ENCODE data around the gene HP1BP3. TPM values are rescaled to one million over a fixed set of nuclear protein-coding genes. Genes with fewer than 3 reads are reported as not detected.

HP1BP3 gene
- total RNA-seq, 4 donors from 2014 or later = 138 to 202 (median 148) TPM

DNA sequence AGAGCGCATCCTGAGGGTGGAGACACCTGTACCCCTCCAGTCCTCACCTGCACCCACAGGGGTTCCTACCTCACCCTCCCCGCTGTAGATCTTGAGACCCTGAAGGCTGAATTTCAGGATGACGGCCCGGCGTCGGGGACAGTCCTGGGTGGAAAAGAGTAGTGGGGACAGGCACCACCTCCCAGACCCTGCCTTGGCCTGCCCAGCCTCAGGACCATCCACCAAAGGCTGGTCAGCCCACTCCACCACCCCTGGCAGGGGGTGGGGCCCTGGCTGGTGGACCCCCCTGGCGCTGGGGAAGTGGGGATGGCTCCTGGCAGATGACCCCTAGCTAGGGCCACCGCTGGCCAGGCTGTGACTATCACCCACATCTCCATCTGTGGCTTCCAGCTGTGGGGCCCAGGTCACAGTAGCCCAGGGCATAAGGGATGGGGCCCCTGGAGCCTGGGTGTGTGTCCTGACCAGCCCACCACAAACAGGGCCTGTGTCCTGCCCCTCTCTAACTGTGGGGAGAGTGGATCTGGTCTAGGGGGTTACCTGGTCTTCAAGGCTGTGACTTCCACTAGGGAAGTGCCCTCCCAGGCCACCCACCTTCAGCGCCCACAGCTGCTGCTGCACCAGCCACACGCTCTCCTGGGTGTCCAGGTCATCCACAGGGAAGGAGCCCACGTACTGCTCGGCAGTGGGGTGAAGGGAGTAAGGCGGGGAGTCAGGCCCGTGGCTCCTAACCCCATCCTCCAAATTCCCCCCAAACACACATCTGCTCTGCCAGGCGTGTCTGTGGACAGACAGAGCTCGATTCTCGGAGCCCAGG lies 60.0 kb downstream of the HP1BP3 start:
- DNase-seq (ENCODE audit: low spot score) = no peak
- TF ChIP-seq, protein P1, sequence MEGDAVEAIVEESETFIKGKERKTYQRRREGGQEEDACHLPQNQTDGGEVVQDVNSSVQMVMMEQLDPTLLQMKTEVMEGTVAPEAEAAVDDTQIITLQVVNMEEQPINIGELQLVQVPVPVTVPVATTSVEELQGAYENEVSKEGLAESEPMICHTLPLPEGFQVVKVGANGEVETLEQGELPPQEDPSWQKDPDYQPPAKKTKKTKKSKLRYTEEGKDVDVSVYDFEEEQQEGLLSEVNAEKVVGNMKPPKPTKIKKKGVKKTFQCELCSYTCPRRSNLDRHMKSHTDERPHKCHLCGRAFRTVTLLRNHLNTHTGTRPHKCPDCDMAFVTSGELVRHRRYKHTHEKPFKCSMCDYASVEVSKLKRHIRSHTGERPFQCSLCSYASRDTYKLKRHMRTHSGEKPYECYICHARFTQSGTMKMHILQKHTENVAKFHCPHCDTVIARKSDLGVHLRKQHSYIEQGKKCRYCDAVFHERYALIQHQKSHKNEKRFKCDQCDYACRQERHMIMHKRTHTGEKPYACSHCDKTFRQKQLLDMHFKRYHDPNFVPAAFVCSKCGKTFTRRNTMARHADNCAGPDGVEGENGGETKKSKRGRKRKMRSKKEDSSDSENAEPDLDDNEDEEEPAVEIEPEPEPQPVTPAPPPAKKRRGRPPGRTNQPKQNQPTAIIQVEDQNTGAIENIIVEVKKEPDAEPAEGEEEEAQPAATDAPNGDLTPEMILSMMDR (IDR thresholded peaks at IDR 0.05) = no peak
- no peak for ATAC-seq (ENCODE audit: low FRiP score)

DNA sequence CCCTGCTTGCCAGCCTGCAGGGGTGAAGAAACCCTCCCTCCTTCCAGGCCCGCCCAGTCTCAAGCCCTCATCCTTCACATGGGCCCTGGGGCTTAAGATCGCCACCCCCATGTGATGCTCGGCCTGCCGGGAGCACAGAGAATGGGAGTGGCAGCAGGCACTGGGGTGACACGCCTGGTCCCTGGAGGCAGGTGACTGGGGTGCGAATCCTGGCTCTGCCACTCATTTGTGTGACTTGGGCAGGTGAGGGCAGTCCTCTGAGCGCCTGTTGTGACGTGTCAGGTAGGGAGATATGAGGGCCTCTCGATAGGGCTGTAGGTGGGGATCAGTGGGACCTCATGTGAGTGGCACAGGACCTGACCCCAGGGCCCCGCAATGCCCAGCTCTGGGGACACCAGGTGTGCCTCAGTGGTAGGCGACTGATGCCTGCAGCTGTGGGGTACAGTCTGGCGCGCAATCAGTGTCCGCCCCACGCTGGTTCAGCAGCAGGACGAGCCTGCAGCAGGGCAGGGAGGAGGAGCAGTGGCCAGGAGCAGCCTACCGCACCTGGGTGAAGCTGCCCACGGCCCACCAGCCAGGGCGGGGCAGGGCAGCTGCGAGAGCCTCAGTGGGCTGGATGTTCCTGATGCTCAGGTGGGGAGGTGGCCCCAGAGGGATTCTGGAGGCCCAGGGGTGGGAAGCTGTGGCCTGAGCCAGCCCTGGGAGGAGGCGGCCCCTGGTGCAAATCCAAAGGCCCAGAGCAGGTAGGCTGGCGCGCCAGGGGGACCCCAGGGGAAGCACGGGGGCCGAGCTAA lies 60.8 kb downstream of the HP1BP3 start:
- TF ChIP-seq, protein P1 (IDR thresholded peaks at IDR 0.05) = no peak
- no peak for ATAC-seq (ENCODE audit: low FRiP score)
- DNase-seq (ENCODE audit: low spot score) = no peak

DNA sequence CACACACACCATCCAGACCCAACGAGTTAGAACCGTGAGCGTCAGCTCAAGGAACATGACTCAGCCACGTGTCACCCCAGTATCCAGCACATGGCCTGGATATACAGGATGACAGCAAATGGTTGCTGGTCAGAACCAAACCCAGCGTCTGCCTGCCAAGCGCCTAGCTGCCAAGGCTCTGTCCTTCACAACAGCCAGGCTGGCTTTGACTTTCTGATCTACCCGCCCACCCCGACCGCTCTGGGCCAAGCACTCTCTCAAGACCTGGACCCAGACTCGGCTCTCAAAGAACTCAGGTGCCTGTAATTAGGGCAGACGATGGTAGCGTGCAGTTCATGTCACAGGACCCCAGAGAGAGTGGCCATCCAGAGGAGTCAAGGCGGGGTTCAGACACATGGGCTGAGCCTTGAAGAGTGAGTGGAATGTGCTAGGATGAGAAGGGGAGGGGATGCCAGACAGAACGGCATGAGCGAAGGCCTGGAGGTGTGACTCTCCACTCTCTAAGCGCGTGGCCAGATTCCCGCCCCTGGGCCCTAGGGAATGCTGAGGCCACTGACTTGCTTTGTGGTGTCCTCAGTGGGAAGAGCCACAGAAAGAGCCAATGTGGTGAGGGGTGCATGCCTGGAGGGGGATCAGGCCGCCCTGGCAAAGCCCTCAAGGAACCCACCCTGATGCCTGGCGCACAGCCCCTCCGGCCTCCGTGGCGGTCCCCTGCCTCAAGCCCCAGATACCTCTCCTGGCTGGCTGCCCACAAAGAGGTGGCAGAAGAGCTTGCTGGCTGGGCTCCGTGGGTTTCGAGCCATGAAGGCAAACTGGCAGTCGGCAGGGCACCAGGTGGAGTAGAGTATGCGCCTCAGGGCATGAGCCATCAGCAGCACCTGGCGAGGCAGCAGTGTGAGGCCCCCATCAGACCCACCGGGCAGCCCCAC lies 61.7 kb downstream of the HP1BP3 start:
- no peak for DNase-seq (ENCODE audit: low spot score)
- TF ChIP-seq, protein P1 (IDR thresholded peaks at IDR 0.05) = no peak
- no peak for ATAC-seq (ENCODE audit: low FRiP score)

DNA sequence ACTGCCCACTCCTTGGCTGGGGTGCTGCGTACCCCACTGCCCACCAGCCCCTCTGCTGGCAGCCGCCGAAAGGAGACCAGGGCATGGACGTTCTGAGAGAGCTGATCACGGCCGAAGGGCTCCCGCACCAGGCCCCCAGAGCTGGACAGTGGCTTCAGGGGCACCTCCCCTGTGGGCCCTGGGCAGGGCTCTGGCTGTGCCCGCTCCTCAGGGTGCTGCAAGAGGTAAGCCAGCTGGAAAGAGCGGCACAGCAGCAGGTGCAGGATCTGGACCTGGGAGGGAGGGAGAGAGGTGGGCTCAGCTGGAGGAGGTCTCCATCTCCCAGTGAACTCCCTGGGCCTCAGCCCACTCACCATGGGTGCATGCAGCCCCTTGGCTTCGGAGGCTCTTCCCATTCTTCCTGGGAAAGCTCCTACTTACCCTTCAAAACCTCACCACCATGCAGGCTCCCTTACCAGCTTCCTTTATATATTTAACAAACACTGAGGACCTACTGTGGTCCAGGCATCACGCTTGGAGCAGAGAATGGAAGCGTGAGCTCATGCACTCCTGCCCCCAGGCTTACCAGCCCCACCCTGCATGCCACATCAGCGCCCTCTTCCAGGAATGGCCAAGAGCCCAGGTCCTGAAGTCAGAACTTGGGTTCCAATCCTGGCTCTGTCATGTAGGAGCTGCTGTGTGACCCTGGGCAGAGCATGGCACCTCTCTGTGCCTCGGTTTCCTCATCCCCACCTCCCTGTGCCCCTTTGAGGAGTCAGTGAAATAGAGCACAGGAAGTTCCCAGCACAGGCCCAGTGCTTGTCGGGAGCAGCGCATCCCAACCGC lies 62.5 kb downstream of the HP1BP3 start:
- TF ChIP-seq, protein P1 (IDR thresholded peaks at IDR 0.05) = no peak
- ATAC-seq (ENCODE audit: low FRiP score) = no peak
- no peak for DNase-seq (ENCODE audit: low spot score)

DNA sequence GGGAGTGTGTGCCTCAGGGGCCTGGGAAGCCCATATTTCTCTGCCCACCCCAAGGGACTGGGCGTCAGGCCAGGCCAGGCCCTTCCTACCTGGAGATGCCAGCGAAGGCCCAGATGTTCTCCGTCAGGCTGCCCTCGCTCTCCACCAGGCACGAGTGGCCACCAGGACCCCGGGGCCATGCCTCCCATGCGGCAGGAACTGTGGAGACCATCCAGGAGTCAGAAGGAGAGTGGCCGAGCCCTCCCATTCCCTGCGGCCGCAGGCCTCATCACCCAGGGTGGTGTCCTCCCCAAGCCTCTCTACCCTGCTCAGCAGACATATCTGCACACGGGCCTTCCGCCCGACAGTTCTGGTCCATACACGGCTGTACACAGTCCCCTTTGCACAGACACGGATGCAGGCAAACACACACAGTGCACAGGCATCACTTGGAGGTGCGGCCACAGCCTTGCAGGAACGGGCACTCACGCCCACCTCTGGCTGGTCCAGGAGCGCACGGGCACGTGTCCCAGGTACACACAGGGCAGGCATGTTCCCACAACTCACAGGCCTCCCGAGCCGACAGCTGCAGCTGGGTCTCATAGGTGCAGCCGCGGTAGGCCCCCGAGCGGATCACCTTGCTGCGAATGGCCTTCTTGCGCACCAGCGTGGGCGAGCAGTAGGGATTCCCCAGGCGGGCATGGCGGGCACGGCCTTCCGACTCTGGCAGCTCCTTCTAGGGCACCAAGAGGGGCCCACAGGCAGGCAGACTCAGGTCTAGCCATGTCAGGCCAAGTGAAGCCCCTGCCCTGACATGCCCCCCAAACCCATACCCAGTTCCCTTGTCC lies 63.4 kb downstream of the HP1BP3 start:
- DNase-seq (ENCODE audit: low spot score) (no peak), ATAC-seq (ENCODE audit: low FRiP score) (no peak)
- TF ChIP-seq, protein P1 (IDR thresholded peaks at IDR 0.05) = no peak
